ENCODE results near the gene AMOTL2.
A peak's percentile ranks its signal among the peaks of the same experiment; 100 is the strongest.

The AMOTL2 gene

GRCh38 chr3:134331811-134332199 lies 42.4 kb downstream of the AMOTL2 start:
- Mint-ChIP-seq H3K4me3 (peak overlapping the region in 1 of 3 experiments; percentile 42), H3K36me3 (ENCODE audit: low read depth) (no peaks in the 10 kb centered on the region), H3K4me1 (peaks cover 59% of the 10 kb centered on the region), H3K9me3 (no peaks in the 10 kb centered on the region), H3K27ac (peak overlapping the region; percentile 78 to 91 (median 80)), H3K27me3 (ENCODE audit: low read depth) (no peaks in the 10 kb centered on the region)
- no peak for TF ChIP-seq CTCF (IDR thresholded peaks at IDR 0.05; ENCODE audit: unreplicated experiment in 3 of 3)

- peak overlapping the region in 1 of 3 experiments; percentile 42 for H3K4me3 Mint-ChIP-seq
- peak overlapping the region; percentile 78 to 91 (median 80) for H3K27ac Mint-ChIP-seq
- no peaks in the 10 kb centered on the region for H3K9me3 Mint-ChIP-seq
Observed at GRCh38 chr3:134330883-134331810, 43.1 kb downstream of the AMOTL2 start.

GRCh38 chr3:134328846-134329245 lies 45.4 kb downstream of the AMOTL2 start:
- no peak for TF ChIP-seq CTCF (IDR thresholded peaks at IDR 0.05; ENCODE audit: unreplicated experiment in 3 of 3)
- Mint-ChIP-seq H3K9me3 (no peaks in the 10 kb centered on the region), H3K27me3 (ENCODE audit: low read depth) (no peaks in the 10 kb centered on the region), H3K27ac (peak overlapping the region; percentile 14 to 43 (median 31)), H3K36me3 (ENCODE audit: low read depth) (no peaks in the 10 kb centered on the region), H3K4me3 (no peak overlapping the region), H3K4me1 (peaks cover 70% of the 10 kb centered on the region)

More at GRCh38 chr3:134330883-134331810, 43.1 kb downstream of the AMOTL2 start:
- H3K4me1 Mint-ChIP-seq: peaks cover 61% of the 10 kb centered on the region
- no peaks in the 10 kb centered on the region for H3K27me3 Mint-ChIP-seq (ENCODE audit: low read depth)
- H3K36me3 Mint-ChIP-seq (ENCODE audit: low read depth): no peaks in the 10 kb centered on the region
- TF ChIP-seq CTCF (IDR thresholded peaks at IDR 0.05; ENCODE audit: unreplicated experiment in 3 of 3): no peak

- Mint-ChIP-seq H3K27ac (peak overlapping the region in 2 of 3 experiments; percentile 1 to 31), H3K27me3 (ENCODE audit: low read depth) (peaks cover under 1% of the 10 kb centered on the region), H3K4me3 (no peak overlapping the region), H3K36me3 (ENCODE audit: low read depth) (no peaks in the 10 kb centered on the region), H3K9me3 (no peaks in the 10 kb centered on the region), H3K4me1 (peaks cover 63% of the 10 kb centered on the region)
- no peak for TF ChIP-seq CTCF (IDR thresholded peaks at IDR 0.05; ENCODE audit: unreplicated experiment in 3 of 3)
Observed at GRCh38 chr3:134328147-134328591, 46.1 kb downstream of the AMOTL2 start.

GRCh38 chr3:134327594-134327975 lies 46.7 kb downstream of the AMOTL2 start:
- Mint-ChIP-seq H3K27ac (peak overlapping the region in 2 of 3 experiments; percentile 17 to 73), H3K27me3 (ENCODE audit: low read depth) (peaks cover 3% of the 10 kb centered on the region), H3K36me3 (ENCODE audit: low read depth) (no peaks in the 10 kb centered on the region), H3K9me3 (no peaks in the 10 kb centered on the region), H3K4me3 (no peak overlapping the region), H3K4me1 (peaks cover 61% of the 10 kb centered on the region)
- TF ChIP-seq CTCF (IDR thresholded peaks at IDR 0.05; ENCODE audit: unreplicated experiment in 3 of 3): no peak
